GM19452 (cell line): ENCODE results near the gene SGSH.

Experiments
- ATAC-seq: cut with Tn5 transposase; IDR thresholded peaks from one replicate; pipeline ENCODE4 v1.9.1; 2021; ENCODE audit not compliant: unreplicated experiment

The SGSH gene

GRCh38 chr17:80227666-80228065 is 7.5 kb upstream of the SGSH start:
- ATAC-seq, result no peak

- ATAC-seq, result no peak
Observed at GRCh38 chr17:80227156-80227555, 7.0 kb upstream of the SGSH start.

- no peak for ATAC-seq
Observed at GRCh38 chr17:80225230-80225629, 5.1 kb upstream of the SGSH start.

GRCh38 chr17:80224683-80225082 is 4.5 kb upstream of the SGSH start:
- no peak for ATAC-seq

GRCh38 chr17:80223838-80224497 is 3.8 kb upstream of the SGSH start:
- no peak for ATAC-seq

GRCh38 chr17:80223142-80223815 is 3.1 kb upstream of the SGSH start:
- ATAC-seq, result no peak

GRCh38 chr17:80222376-80223141 is 2.4 kb upstream of the SGSH start:
- ATAC-seq, result no peak

- ATAC-seq, result no peak
Observed at GRCh38 chr17:80221351-80222105, 1.4 kb upstream of the SGSH start.

GRCh38 chr17:80220736-80221215 is 643 bp upstream of the SGSH start:
- no peak for ATAC-seq

GRCh38 chr17:80219763-80220053 is 425 bp downstream of the SGSH start:
- ATAC-seq, result no peak

GRCh38 chr17:80219013-80219762 is 945 bp downstream of the SGSH start:
- ATAC-seq, result no peak

GRCh38 chr17:80218391-80218790 is 1.7 kb downstream of the SGSH start:
- no peak for ATAC-seq

- ATAC-seq, result no peak
Observed at GRCh38 chr17:80217703-80218362, 2.3 kb downstream of the SGSH start.

- ATAC-seq, result no peak
Observed at GRCh38 chr17:80216473-80217456, 3.4 kb downstream of the SGSH start.

- ATAC-seq, result no peak
Observed at GRCh38 chr17:80214878-80215210, 5.3 kb downstream of the SGSH start.

GRCh38 chr17:80214012-80214877 is 5.9 kb downstream of the SGSH start:
- ATAC-seq, result no peak

GRCh38 chr17:80213643-80213975 is 6.5 kb downstream of the SGSH start:
- ATAC-seq, result no peak

- ATAC-seq, result no peak
Observed at GRCh38 chr17:80212962-80213642, 7.0 kb downstream of the SGSH start.
